ENCODE measurements around the gene PNMA6A. TPM values are rescaled to one million over a fixed set of nuclear protein-coding genes. Genes with fewer than 3 reads are reported as not detected.
A peak's percentile ranks its signal among the peaks of the same experiment; 100 is the strongest.

The PNMA6A gene
- total and polyA plus RNA-seq, 9 of the 15 experiments (the other 6 are each of a cell fraction or from before 2014, with no cell fraction given), result 0.10 to 6.9 (median 1.3) TPM

- H2AFZ ChIP-seq (ENCODE audit: low read depth, low read length), result peak overlapping the region; percentile 63; the same call in 1 of the 2 replicates
- no peaks in the 10 kb centered on the region for H3K9me1 ChIP-seq (ENCODE audit: control insufficient read depth, insufficient read depth, low read length)
- no peaks in the 10 kb centered on the region for H3K79me2 ChIP-seq (ENCODE audit: control insufficient read depth, insufficient read depth, low read length)
- H3K9me3 ChIP-seq (replicated peaks; ENCODE audit: control insufficient read depth, insufficient read depth, low read depth, low read length), result no peaks in the 10 kb centered on the region
- in situ Hi-C loops (cut with MboI), result no loop called here
- H3K4me2 ChIP-seq (ENCODE audit: insufficient read depth, low read length), result no peak overlapping the region
- H4K20me1 ChIP-seq (replicated peaks; ENCODE audit: control insufficient read depth, insufficient read depth, low read length), result no peaks in the 10 kb centered on the region
- POLR2A ChIA-PET, result interaction anchor here (0.5 to 0.6 kb wide), 3 partner anchors 102 to 680 kb away, joined by 3 to 4 read pairs (median 3); no protein-coding TSS in a partner anchor
- H3K27ac ChIP-seq (ENCODE audit: extremely low read depth, low read depth, low read length), result no peak overlapping the region
- ATAC-seq (no peak), FAIRE-seq (peak; percentile 29), DNase-seq (ENCODE audit: extremely low read depth in 1 of 4, low spot score in 3 of 4) (no peak)
- no peak overlapping the region for H3K9ac ChIP-seq (ENCODE audit: insufficient read depth in 1 of 2, low read depth in 2 of 2, low read length in 2 of 2)
- CTCF ChIA-PET (ENCODE audit: low intra/inter-chr PET ratio), result no interaction called here
- TF ChIP-seq SETDB1 (IDR thresholded peaks at IDR 0.05; ENCODE audit: low read length) (no peak), PHB (CRISPR knock-in tag; IDR thresholded peaks at IDR 0.05) (no peak), ZNF507 (tag; conservative IDR thresholded peaks at IDR 0.05) (no peak), MEF2D (tag; conservative IDR thresholded peaks at IDR 0.05; ENCODE audit: low read depth) (no peak), GTF3C2 (IDR thresholded peaks at IDR 0.05; ENCODE audit: borderline replicate concordance, extremely low read depth, insufficient read length) (no peak), ID3 (CRISPR knock-in tag; IDR thresholded peaks at IDR 0.05) (no peak), ID3 (tag; IDR thresholded peaks at IDR 0.05) (no peak), SAFB2 (IDR thresholded peaks at IDR 0.05; ENCODE audit: borderline replicate concordance, low read depth, low read length, severe bottlenecking) (no peak), ZNF436 (CRISPR knock-in tag; IDR thresholded peaks at IDR 0.05) (no peak), ZKSCAN1 (IDR thresholded peaks at IDR 0.05; ENCODE audit: low read depth, low read length) (no peak), ZNF239 (CRISPR knock-in tag; IDR thresholded peaks at IDR 0.05) (no peak), BCOR (IDR thresholded peaks at IDR 0.05) (no peak), TRIM25 (IDR thresholded peaks at IDR 0.05; ENCODE audit: borderline replicate concordance) (no peak), EHMT2 (IDR thresholded peaks at IDR 0.05) (no peak), LEF1 (IDR thresholded peaks at IDR 0.05) (no peak)
- no TSS peak for BruUV-seq (replicated peaks)
- H3K4me1 ChIP-seq (replicated peaks in 1 of 2; ENCODE audit: control insufficient read depth in 2 of 2, insufficient read depth in 2 of 2, low read length in 2 of 2), result peaks cover 4 to 18% of the 10 kb centered on the region in 2 experiments; a peak in 4 of 5 replicates
- no peak overlapping the region for H3K4me3 ChIP-seq
- H3K36me3 ChIP-seq (ENCODE audit: control insufficient read depth, insufficient read depth, low read length), result no peaks in the 10 kb centered on the region
- no peaks in the 10 kb centered on the region for H3K27me3 ChIP-seq (ENCODE audit: control insufficient read depth in 2 of 2, insufficient read depth in 2 of 2, low read length in 2 of 2)
- intact Hi-C loops (cut with micrococcal nuclease), result loop anchor here (5.0 kb wide), 1 partner anchor 254 kb away; no protein-coding TSS in a partner anchor
Observed at GRCh38 chrX:153063315-153063714, 8.9 kb upstream of the PNMA6A start.
